Natural killer cell (primary cell): ENCODE measurements around the gene TOLLIP. TPM values are rescaled to one million over a fixed set of nuclear protein-coding genes. Genes with fewer than 3 reads are reported as not detected.

Experiments
- ATAC-seq, 3 donors: fragments of 150-1000 bp in 2 of 3; fragments of 200-7000 bp in 1 of 3; cut with Tn5 transposase; 1 replicate in 1 of 3; 2 replicates in 2 of 3; pipeline ENCODE4 v1.10.0; 2021; ENCODE audit warnings: mild to moderate bottlenecking in 2 of 3, moderate library complexity in 2 of 3
- DNase-seq, 2 donors: peaks; one replicate each; pipeline versions ENCODE4 v3.0.0 to v3.0.0-alpha.2; 2013 to 2021; ENCODE audit warnings: mixed read lengths in 1 of 2
- H3K27ac ChIP-seq: one replicate; pipeline ENCODE4 v1.5.1; 2013; ENCODE audit warnings: mild to moderate bottlenecking, low read length
- H3K27me3 ChIP-seq: one replicate; pipeline ENCODE4 v1.6.1; 2013; ENCODE audit warnings: low read length; ENCODE audit not compliant: control insufficient read depth, insufficient read depth
- H3K36me3 ChIP-seq: one replicate; pipeline ENCODE4 v1.6.1; 2013; ENCODE audit warnings: low read length; ENCODE audit not compliant: control insufficient read depth, insufficient read depth
- H3K4me1 ChIP-seq: one replicate; pipeline ENCODE4 v1.6.1; 2013; ENCODE audit warnings: low read length; ENCODE audit not compliant: control insufficient read depth, insufficient read depth
- H3K4me3 ChIP-seq: one replicate; pipeline ENCODE4 v1.5.1; 2013; ENCODE audit warnings: low read length
- H3K9me3 ChIP-seq: one replicate; pipeline ENCODE4 v1.6.1; 2013; ENCODE audit warnings: low read length; ENCODE audit not compliant: control insufficient read depth, insufficient read depth
- H3K27ac Mint-ChIP-seq, 2 donors: one replicate each; pipeline ENCODE4 v1.8.0; 2022; ENCODE audit warnings: mild to moderate bottlenecking in 2 of 2, mixed read lengths in 2 of 2, moderate library complexity in 1 of 2
- H3K27me3 Mint-ChIP-seq, 2 donors: one replicate each; pipeline ENCODE4 v1.8.0; 2022; ENCODE audit warnings: low read depth in 2 of 2, mixed read lengths in 2 of 2
- H3K36me3 Mint-ChIP-seq: one replicate; pipeline ENCODE4 v1.8.0; 2022; ENCODE audit warnings: mixed read lengths
- H3K4me1 Mint-ChIP-seq, 2 donors: one replicate each; pipeline ENCODE4 v1.8.0; 2022; ENCODE audit warnings: mixed read lengths in 2 of 2
- H3K4me3 Mint-ChIP-seq: one replicate; pipeline ENCODE4 v1.8.0; 2022; ENCODE audit warnings: mild to moderate bottlenecking, moderate library complexity, mixed read lengths
- H3K9me3 Mint-ChIP-seq, 2 donors: one replicate each; pipeline ENCODE4 v1.8.0; 2022; ENCODE audit warnings: mixed read lengths in 2 of 2
- WGBS: methylation state at CpG from one replicate; pipeline ENCODE4 v1.1.7; 2013; ENCODE audit warnings: missing lambda C conversion rate; ENCODE audit not compliant: insufficient coverage; 5-methylcytosine and 5-hydroxymethylcytosine counted together
- intact Hi-C: fragments of 100-400 bp; cut with micrococcal nuclease; formaldehyde crosslinking; loops from one replicate; pipeline ENCODE4 v1.14.2; 2022
- total RNA-seq, 4 donors: library from RNA; stranded (reverse); fragments of 120-200 nt in 1 of 4; gene quantifications; one replicate each; pipeline versions ENCODE4 v1.2.3 to v1.2.4, GENCODE V29; 2013 to 2022
- TF ChIP-seq, protein P1 (sequence below): fragments of 200-600 bp; IDR thresholded peaks from one replicate; pipeline ENCODE4 v1.8.0; 2022; ENCODE audit warnings: antibody characterized with exemption

TOLLIP gene
- total RNA-seq, 3 donors from 2014 or later (not counting 1 experiment from before 2014, with no cell fraction given), result 49.3 to 61.8 (median 54.8) TPM

DNA sequence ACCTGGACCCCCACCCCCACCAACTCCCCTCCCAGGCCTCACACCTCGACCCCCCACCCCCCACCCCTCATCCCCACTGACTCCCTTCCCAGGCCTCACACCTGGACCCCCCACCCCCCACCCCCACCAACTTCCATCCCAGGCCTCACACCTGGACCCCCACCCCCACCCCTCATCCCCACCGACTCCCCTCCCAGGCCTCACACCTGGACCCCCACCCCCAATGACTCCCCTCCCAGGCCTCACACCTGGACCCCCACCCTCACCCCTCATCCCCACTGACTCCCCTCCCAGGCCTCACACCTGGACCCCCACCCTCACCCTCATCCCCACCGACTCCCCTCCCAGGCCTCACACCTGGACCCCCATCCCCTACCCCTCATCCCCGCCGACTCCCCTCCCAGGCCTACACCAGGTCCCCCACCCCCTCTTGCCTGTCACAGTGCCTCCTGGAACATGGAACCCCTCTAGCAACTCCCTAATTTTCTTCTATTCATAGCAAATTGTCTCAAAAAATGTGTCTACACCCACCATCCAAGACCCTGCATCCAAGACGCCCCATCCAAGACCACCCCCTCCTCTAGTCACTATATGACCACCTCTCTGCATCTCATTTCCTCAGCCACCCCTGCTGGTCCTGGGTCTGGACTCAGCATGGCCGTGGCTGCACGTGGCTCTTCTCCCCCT is 43.4 kb upstream of the TOLLIP start:
- ATAC-seq (no peak), DNase-seq (no peak)
- H3K9me3 ChIP-seq, result no peaks in the 10 kb centered on the region
- no peak overlapping the region for H3K4me3 ChIP-seq
- H3K27me3 Mint-ChIP-seq, result peaks cover 5 to 10% of the 10 kb centered on the region in 2 donors
- H3K27me3 ChIP-seq, result no peaks in the 10 kb centered on the region
- WGBS, result 95% methylated on average over 6 of the region's 8 CpGs
- no peaks in the 10 kb centered on the region for H3K4me1 Mint-ChIP-seq
- H3K36me3 Mint-ChIP-seq, result no peaks in the 10 kb centered on the region
- no peaks in the 10 kb centered on the region for H3K4me1 ChIP-seq
- H3K9me3 Mint-ChIP-seq, result no peaks in the 10 kb centered on the region
- no peaks in the 10 kb centered on the region for H3K36me3 ChIP-seq
- no peak overlapping the region for H3K27ac ChIP-seq
- H3K27ac Mint-ChIP-seq, result no peak overlapping the region
- TF ChIP-seq, protein P1, sequence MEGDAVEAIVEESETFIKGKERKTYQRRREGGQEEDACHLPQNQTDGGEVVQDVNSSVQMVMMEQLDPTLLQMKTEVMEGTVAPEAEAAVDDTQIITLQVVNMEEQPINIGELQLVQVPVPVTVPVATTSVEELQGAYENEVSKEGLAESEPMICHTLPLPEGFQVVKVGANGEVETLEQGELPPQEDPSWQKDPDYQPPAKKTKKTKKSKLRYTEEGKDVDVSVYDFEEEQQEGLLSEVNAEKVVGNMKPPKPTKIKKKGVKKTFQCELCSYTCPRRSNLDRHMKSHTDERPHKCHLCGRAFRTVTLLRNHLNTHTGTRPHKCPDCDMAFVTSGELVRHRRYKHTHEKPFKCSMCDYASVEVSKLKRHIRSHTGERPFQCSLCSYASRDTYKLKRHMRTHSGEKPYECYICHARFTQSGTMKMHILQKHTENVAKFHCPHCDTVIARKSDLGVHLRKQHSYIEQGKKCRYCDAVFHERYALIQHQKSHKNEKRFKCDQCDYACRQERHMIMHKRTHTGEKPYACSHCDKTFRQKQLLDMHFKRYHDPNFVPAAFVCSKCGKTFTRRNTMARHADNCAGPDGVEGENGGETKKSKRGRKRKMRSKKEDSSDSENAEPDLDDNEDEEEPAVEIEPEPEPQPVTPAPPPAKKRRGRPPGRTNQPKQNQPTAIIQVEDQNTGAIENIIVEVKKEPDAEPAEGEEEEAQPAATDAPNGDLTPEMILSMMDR, result no peak
- intact Hi-C loops, result no loop called here
- no peak overlapping the region for H3K4me3 Mint-ChIP-seq

DNA sequence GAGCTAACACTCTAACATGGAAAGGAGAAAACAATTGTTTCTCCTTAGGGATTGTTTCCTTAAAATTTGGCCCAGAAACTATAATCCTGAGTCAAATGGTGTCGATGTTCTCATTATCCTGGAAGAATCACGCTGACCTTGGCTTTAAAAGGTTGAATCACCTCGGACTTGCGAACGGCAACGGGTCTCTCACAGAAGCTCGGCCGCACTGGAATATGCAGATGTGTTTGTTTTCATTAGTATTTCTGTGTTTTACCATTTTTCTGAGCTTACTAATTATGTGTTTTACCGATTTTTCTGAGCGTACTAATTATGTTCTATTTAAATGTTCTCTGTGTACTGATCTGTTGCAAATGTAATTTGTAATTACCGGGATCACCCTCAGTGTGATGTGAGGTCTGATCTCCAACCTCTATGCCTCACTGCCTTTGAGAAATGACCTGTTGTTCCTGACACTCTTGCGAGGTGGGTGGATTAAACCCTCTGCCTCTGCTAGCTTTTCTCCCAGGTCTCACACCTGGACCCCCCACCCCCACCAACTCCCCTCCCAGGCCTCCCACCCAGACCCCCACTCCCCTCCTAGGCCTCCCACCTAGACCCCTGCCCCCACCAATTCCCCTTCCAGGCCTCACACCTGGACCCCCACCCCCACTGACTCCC is 42.0 kb upstream of the TOLLIP start:
- 73% methylated on average over 12 of the region's 12 CpGs for WGBS
- no peak for DNase-seq
- TF ChIP-seq, protein P1, result no peak

DNA sequence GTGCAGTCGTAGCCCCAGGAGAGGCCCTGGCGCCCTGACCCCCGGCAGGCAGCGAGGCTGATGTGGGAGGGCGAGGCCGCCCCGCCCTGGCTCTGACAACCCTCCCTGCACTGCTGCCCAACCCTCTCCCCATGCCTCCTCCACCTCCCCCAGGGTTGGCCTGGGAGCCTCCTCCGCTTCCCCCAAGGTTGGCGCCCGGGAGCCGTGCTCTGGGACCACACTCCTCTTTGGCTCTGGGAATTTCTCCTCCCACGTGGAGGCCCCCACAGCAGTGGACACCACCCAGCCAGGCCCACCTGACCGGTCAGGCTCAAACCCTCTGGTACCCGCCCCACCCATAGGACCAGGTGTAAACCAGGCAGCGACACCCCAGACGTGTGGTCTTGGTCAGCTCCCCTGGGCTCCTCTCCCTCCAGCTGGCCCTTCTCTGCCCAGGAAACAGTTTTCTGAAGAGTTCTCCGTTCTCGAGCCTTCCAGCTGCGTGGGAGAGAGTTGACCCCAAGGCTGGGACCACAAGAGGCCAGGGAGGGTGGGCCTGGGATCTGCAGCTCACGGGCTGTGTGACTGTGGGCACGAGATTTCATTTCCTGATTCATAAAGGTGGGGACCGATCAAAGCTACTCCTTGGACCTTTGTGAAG is 40.8 kb upstream of the TOLLIP start:
- TF ChIP-seq, protein P1, result no peak
- no peaks in the 10 kb centered on the region for H3K4me1 ChIP-seq
- H3K4me3 Mint-ChIP-seq, result no peak overlapping the region
- no peak overlapping the region for H3K4me3 ChIP-seq
- H3K4me1 Mint-ChIP-seq, result no peaks in the 10 kb centered on the region
- no peaks in the 10 kb centered on the region for H3K27me3 ChIP-seq
- H3K27me3 Mint-ChIP-seq, result peaks cover 0 to 4% of the 10 kb centered on the region in 2 donors
- no peaks in the 10 kb centered on the region for H3K36me3 Mint-ChIP-seq
- DNase-seq (no peak), ATAC-seq (no peak)
- H3K27ac Mint-ChIP-seq, result no peak overlapping the region
- 83% methylated on average over 22 of the region's 22 CpGs for WGBS
- H3K9me3 ChIP-seq, result no peaks in the 10 kb centered on the region
- H3K27ac ChIP-seq, result no peak overlapping the region
- no peaks in the 10 kb centered on the region for H3K9me3 Mint-ChIP-seq
- no peaks in the 10 kb centered on the region for H3K36me3 ChIP-seq
- intact Hi-C loops, result no loop called here

More for the DNA sequence above, 42.0 kb upstream of the TOLLIP start:
- Histone ChIP-seq H3K36me3 (no peaks in the 10 kb centered on the region), H3K9me3 (no peaks in the 10 kb centered on the region), H3K4me1 (no peaks in the 10 kb centered on the region), H3K27me3 (no peaks in the 10 kb centered on the region), H3K27ac (no peak overlapping the region), H3K4me3 (no peak overlapping the region)
- ATAC-seq, result no peak
- Mint-ChIP-seq H3K27ac (no peak overlapping the region), H3K36me3 (no peaks in the 10 kb centered on the region), H3K9me3 (no peaks in the 10 kb centered on the region), H3K4me1 (no peaks in the 10 kb centered on the region), H3K4me3 (no peak overlapping the region), H3K27me3 (peaks cover 0 to 6% of the 10 kb centered on the region in 2 donors)
- intact Hi-C loops, result no loop called here
